Kidney (tissue), 14 donors: ENCODE measurements around the gene PGF. TPM values are rescaled to one million over a fixed set of nuclear protein-coding genes. Genes with fewer than 3 reads are reported as not detected.

Source experiments
- DNase-seq, 5 donors: peaks; one replicate each; pipeline ENCODE4 v3.0.0-alpha.2; 2013 to 2020
- FAIRE-seq: peaks from 2 replicates; lab custom pipeline; 2012; peaks lifted over from hg19 to GRCh38; lab: Jason Lieb, UNC
- H3K27ac ChIP-seq, 2 donors: one replicate each; pipeline ENCODE4 v1.7.0; 2013; ENCODE audit warnings: low read depth in 2 of 2, low read length in 2 of 2, inconsistent platforms in 1 of 2
- H3K27me3 ChIP-seq: one replicate; pipeline ENCODE4 v1.7.1; 2013; ENCODE audit warnings: low read length, inconsistent platforms; ENCODE audit not compliant: control insufficient read depth, insufficient read depth
- H3K36me3 ChIP-seq, 3 donors: one replicate each; pipeline versions ENCODE4 v1.7.0 to v1.7.1; 2013; ENCODE audit warnings: low read length in 3 of 3, control low read depth in 1 of 3, inconsistent platforms in 1 of 3; ENCODE audit not compliant: insufficient read depth in 3 of 3, control insufficient read depth in 2 of 3
- H3K4me1 ChIP-seq, 3 donors: one replicate each; pipeline versions ENCODE4 v1.7.0 to v1.7.1; 2013; ENCODE audit warnings: low read length in 3 of 3, inconsistent platforms in 1 of 3, low read depth in 1 of 3; ENCODE audit not compliant: control insufficient read depth in 2 of 3, insufficient read depth in 2 of 3
- H3K4me3 ChIP-seq, 3 donors: one replicate each; pipeline versions ENCODE4 v1.7.0 to v1.8.1; 2013; ENCODE audit warnings: low read length in 3 of 3, control low read depth in 1 of 3, inconsistent platforms in 1 of 3
- H3K9ac ChIP-seq, 3 donors: one replicate each; pipeline versions ENCODE4 v1.7.0 to v1.7.1; 2013; ENCODE audit warnings: low read length in 3 of 3, control low read depth in 1 of 3, inconsistent platforms in 1 of 3
- H3K9me3 ChIP-seq, 3 donors: one replicate each; pipeline versions ENCODE4 v1.7.0 to v1.7.1; 2013; ENCODE audit warnings: low read length in 3 of 3, control low read depth in 1 of 3, inconsistent platforms in 1 of 3; ENCODE audit not compliant: control insufficient read depth in 2 of 3, insufficient read depth in 1 of 3
- intact Hi-C: fragments of 100-400 bp; cut with DNase I; formaldehyde crosslinking; loops from one replicate; pipeline ENCODE4 v1.11.1; 2022
- polyA plus RNA-seq: library from polyadenylated mRNA; stranded (reverse); fragments of 350-450 nt; fragmentation: Illumina TruSeq; extraction: RNeasy Lipid Tissue Mini Kit (QIAGEN cat#74804); gene quantifications from one replicate; pipeline ENCODE4 v1.2.3, GENCODE V29; 2014; ENCODE audit warnings: low read depth, low replicate concordance; ENCODE audit not compliant: insufficient read depth
- total RNA-seq: library from RNA; stranded (reverse); fragmentation: NEBNext Ultra II Directional; extraction: Animal tissue kit (Norgen Biotek cat#: 25700); gene quantifications from one replicate; pipeline ENCODE4 v1.2.1, GENCODE V29; 2021
- TF ChIP-seq, protein P1 (sequence below): IDR thresholded peaks from 3 replicates; pipeline ENCODE4 v1.5.1; 2012; ENCODE audit warnings: mild to moderate bottlenecking, moderate library complexity, borderline replicate concordance; ENCODE audit not compliant: insufficient read depth; ENCODE audit errors: extremely low read depth
- donor health status: control.
- donor health status: control.
- donor health status: control.
- donor health status: control.
- donor health status: control.
- donor health status: DM: yes; HTN: yes; CAD: no.
- donor health status: Normal renal cell carcinoma (clear cell type).

PGF gene
- total and polyA plus RNA-seq, 2 donors from 2014 or later: 9.3 to 12.1 TPM

DNA sequence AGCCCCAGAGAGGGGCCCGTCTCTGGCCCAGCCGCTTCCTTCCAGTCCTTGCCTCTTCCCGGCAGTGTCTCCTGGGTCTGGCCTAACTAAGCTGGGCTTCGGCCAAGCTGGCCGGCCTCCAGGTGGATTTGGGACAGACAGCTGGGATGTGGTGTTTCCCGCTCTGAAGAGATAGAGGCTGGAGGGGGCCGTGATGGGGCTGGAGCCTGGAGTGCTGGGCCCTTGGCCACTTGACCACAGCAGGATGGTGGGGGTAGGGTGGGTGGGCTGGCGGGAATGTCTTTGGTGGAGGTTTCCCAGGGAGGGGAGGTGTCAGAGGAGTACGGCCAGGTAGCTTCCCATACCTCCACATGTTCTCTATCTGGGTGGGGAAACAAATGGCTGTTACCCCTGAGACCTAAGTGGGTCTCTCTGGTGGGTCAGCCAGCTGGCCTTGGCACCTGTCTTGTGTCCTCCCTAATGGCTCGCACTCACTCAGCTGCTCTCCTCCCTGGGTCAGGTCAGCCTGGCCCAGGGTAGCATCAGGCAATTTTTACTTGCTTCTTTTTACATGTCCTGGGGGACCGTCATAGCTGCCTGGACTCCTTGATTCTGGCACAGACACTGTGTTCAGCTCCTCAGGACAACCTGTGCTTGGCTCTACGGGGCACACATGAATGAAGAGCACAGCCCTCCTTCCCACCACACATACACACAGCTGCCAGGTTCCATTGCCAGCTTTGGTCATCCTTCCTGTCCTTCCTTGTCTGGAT, 19.8 kb upstream of the PGF start:
- H3K9me3 ChIP-seq: no peaks in the 10 kb centered on the region
- H3K27me3 ChIP-seq: no peaks in the 10 kb centered on the region
- DNase-seq: peak in 2 of 5 donors; percentile 65 to 92
- no peak for FAIRE-seq
- intact Hi-C loops: no loop called here
- H3K4me1 ChIP-seq: peaks cover 0 to 2% (median 0%) of the 10 kb centered on the region in 3 donors
- H3K36me3 ChIP-seq: no peaks in the 10 kb centered on the region
- no peak overlapping the region for H3K4me3 ChIP-seq
- TF ChIP-seq, protein P1, sequence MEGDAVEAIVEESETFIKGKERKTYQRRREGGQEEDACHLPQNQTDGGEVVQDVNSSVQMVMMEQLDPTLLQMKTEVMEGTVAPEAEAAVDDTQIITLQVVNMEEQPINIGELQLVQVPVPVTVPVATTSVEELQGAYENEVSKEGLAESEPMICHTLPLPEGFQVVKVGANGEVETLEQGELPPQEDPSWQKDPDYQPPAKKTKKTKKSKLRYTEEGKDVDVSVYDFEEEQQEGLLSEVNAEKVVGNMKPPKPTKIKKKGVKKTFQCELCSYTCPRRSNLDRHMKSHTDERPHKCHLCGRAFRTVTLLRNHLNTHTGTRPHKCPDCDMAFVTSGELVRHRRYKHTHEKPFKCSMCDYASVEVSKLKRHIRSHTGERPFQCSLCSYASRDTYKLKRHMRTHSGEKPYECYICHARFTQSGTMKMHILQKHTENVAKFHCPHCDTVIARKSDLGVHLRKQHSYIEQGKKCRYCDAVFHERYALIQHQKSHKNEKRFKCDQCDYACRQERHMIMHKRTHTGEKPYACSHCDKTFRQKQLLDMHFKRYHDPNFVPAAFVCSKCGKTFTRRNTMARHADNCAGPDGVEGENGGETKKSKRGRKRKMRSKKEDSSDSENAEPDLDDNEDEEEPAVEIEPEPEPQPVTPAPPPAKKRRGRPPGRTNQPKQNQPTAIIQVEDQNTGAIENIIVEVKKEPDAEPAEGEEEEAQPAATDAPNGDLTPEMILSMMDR: no peak
- H3K9ac ChIP-seq: no peak overlapping the region
- no peak overlapping the region for H3K27ac ChIP-seq

DNA sequence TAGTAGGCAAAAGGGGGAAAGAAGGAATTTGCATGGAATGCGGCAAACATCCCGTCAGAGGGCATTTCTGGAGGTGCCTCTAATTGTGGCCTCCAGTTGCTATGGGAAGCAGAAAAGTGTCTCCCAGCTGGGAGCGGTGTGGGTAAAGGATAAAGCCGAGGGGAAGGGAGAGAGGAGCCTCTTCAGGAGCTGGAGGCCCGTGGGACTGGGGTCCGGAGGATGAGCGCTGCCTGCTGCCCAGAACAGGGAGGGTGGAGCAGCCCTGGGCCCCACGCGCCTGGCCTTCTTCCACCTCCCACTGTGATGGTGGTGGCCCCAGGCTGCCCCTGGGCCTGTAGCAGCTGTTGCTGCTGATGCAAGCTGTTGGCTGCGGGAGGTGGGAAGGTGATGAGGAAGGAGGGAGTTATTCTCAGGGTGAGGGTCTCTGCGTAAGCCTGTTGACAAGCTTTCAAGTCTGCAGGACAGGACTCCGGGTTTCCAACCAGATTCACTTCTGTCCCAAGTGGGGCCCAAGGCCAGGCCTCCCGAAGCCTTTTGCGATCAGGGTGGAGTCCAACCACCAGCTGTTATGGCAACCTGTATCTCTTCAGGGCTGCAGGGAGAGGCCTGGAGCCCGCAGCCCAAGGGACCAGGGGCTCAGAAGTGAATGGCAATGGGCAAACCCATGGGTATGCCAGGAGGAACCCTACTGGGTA, 19.1 kb upstream of the PGF start:
- Histone ChIP-seq H3K4me1 (peaks cover 0 to 2% (median 0%) of the 10 kb centered on the region in 3 donors), H3K4me3 (no peak overlapping the region), H3K27ac (no peak overlapping the region), H3K27me3 (no peaks in the 10 kb centered on the region), H3K36me3 (no peaks in the 10 kb centered on the region), H3K9ac (no peak overlapping the region), H3K9me3 (no peaks in the 10 kb centered on the region)
- FAIRE-seq: no peak
- intact Hi-C loops: no loop called here
- DNase-seq: peak in 2 of 5 donors; percentile 46 to 67
- TF ChIP-seq, protein P1: no peak

DNA sequence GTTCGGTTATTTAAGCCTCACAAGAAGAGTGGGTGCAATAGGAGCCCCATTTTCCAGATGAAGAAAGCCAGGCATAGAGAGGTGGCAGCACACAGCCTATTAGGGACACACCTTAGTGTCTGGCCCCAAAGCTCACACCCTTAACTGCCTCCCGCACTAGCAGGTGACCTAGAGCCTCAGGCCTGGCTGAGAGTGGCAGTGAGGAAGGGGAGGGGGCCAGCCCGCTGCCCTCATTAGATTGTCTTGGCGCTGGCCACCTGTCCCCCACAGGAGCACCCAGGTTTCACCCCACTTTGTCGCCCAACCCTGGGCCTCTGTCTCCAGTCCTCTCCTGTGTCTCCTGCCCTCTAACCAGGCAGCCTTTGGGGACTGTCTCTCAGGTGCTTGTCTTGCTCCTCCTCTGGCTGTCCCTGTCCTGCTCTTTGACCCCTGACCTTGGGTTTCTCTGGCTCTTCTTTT, 18.5 kb upstream of the PGF start:
- Histone ChIP-seq H3K36me3 (no peaks in the 10 kb centered on the region), H3K9ac (no peak overlapping the region), H3K27ac (no peak overlapping the region), H3K4me1 (peaks cover 0 to 2% (median 0%) of the 10 kb centered on the region in 3 donors), H3K9me3 (no peaks in the 10 kb centered on the region), H3K27me3 (no peaks in the 10 kb centered on the region), H3K4me3 (no peak overlapping the region)
- FAIRE-seq (no peak), DNase-seq (peak in 1 of 5 donors; percentile 75)
- intact Hi-C loops: no loop called here
- TF ChIP-seq, protein P1: no peak
